PC-9 (cell line): ENCODE results near the gene CALCOCO2. TPM values are rescaled to one million over a fixed set of nuclear protein-coding genes. Genes with fewer than 3 reads are reported as not detected.
A peak's percentile ranks its signal among the peaks of the same experiment; 100 is the strongest.
"Not testable (repeated sequence)": the region's sequence is repeated elsewhere in the genome, so short reads cannot be mapped to it uniquely, and the experiment has no call there.

Experiments
- BruUV-seq: library from RNA; stranded (reverse); fragments of 400-500 nt; replicated peaks from 2 replicates; lab custom pipeline; 2021; lab: Mats Ljungman, UMichigan
- CTCF ChIA-PET: fragments of 300-600 bp; sonication (Branson Sonifier 250); formaldehyde crosslinking; loops from one replicate; lab custom pipeline; 2022; ENCODE audit warnings: antibody characterized with exemption; lab: Charles Lee
- POLR2A ChIA-PET: fragments of 300-600 bp; sonication (Branson Sonifier 250); formaldehyde crosslinking; loops from one replicate; lab custom pipeline; 2022; ENCODE audit warnings: antibody characterized with exemption; ENCODE audit not compliant: unreplicated experiment; lab: Charles Lee
- DNase-seq, 2 experiments: peaks; one replicate each; pipeline versions ENCODE4 v3.0.0 to v3.0.0-alpha.2; 2015 to 2022; ENCODE audit warnings: mixed read lengths in 1 of 2
- H2AFZ ChIP-seq: fragments of 200-600 bp; sonication (generic); 2 replicates; pipeline ENCODE4 v1.8.1; 2017; ENCODE audit warnings: antibody characterized with exemption
- H3F3A ChIP-seq: fragments of 200-600 bp; sonication (generic); 2 replicates; pipeline ENCODE4 v1.8.1; 2017; ENCODE audit warnings: antibody characterized with exemption, mild to moderate bottlenecking, low read depth; ENCODE audit not compliant: insufficient read depth
- H3K27ac ChIP-seq: fragments of 200-600 bp; sonication (generic); 2 replicates; pipeline ENCODE4 v1.6.1; 2016; ENCODE audit warnings: mixed run types
- H3K27me3 ChIP-seq: fragments of 200-600 bp; sonication (generic); 2 replicates; pipeline ENCODE4 v1.6.1; 2016; ENCODE audit warnings: low read depth, mixed run types; ENCODE audit not compliant: insufficient read depth
- H3K36me3 ChIP-seq: fragments of 200-600 bp; sonication (generic); 2 replicates; pipeline ENCODE4 v1.6.1; 2016; ENCODE audit warnings: low read depth, mixed run types
- H3K4me1 ChIP-seq: fragments of 200-600 bp; sonication (generic); replicated peaks from 2 replicates; pipeline ENCODE4 v1.6.1; 2016; ENCODE audit warnings: mixed run types; ENCODE audit not compliant: insufficient read depth
- H3K4me2 ChIP-seq: fragments of 200-600 bp; sonication (generic); 2 replicates; pipeline ENCODE4 v1.6.1; 2017; ENCODE audit warnings: mixed run types
- H3K4me3 ChIP-seq: fragments of 200-600 bp; sonication (generic); 2 replicates; pipeline ENCODE4 v1.6.1; 2016; ENCODE audit warnings: mixed run types
- H3K79me2 ChIP-seq: fragments of 200-600 bp; sonication (generic); 2 replicates; pipeline ENCODE4 v1.6.1; 2017; ENCODE audit warnings: low read depth, mixed run types
- H3K9me2 ChIP-seq: fragments of 200-600 bp; sonication (generic); 2 replicates; pipeline ENCODE4 v1.8.1; 2017; ENCODE audit warnings: mild to moderate bottlenecking; ENCODE audit not compliant: insufficient read depth
- H3K9me3 ChIP-seq: fragments of 200-600 bp; sonication (generic); 2 replicates; pipeline ENCODE4 v1.8.1; 2016; ENCODE audit warnings: low read depth; ENCODE audit not compliant: insufficient read depth
- H4K20me1 ChIP-seq: fragments of 200-600 bp; sonication (generic); 2 replicates; pipeline ENCODE4 v1.8.1; 2017; ENCODE audit not compliant: insufficient read depth
- CTCF ChIP-seq: fragments of 200-600 bp; sonication (generic); conservative IDR thresholded peaks from 2 replicates; pipeline ENCODE4 v1.6.1; 2017; ENCODE audit warnings: mixed run types, antibody characterized with exemption, mild to moderate bottlenecking, moderate library complexity
- EZH2 ChIP-seq: fragments of 200-600 bp; sonication (generic); IDR thresholded peaks from 2 replicates; pipeline ENCODE4 v1.8.0; 2017; ENCODE audit warnings: antibody characterized with exemption, low read depth
- intact Hi-C: fragments of 100-400 bp; cut with micrococcal nuclease; formaldehyde crosslinking; loops from one replicate; pipeline ENCODE4 v1.10.0; 2022; ENCODE audit not compliant: unreplicated experiment
- total RNA-seq: library from RNA; stranded (reverse); gene quantifications from 2 replicates; pipeline ENCODE4 v1.2.3, GENCODE V29; 2021

CALCOCO2 gene
- total RNA-seq, 1 experiment from 2014 or later: 95.9 TPM

GRCh38 chr17:48869821-48870318 is 39.0 kb downstream of the CALCOCO2 start:
- CTCF ChIA-PET: no interaction called here

GRCh38 chr17:48871035-48871550 is 40.3 kb downstream of the CALCOCO2 start:
- Histone ChIP-seq H3K4me2 (no peak overlapping the region), H3K9me2 (no peaks in the 10 kb centered on the region), H3K36me3 (no peaks in the 10 kb centered on the region), H3K27ac (no peak overlapping the region), H3K27me3 (no peaks in the 10 kb centered on the region), H4K20me1 (no peaks in the 10 kb centered on the region), H2AFZ (no peak overlapping the region), H3K79me2 (no peaks in the 10 kb centered on the region), H3K9me3 (no peaks in the 10 kb centered on the region), H3K4me1 (no peaks in the 10 kb centered on the region), H3F3A (0 out of 2 replicates have a peak, but pooled peaks cover 2% of the 10 kb centered on the region), H3K4me3 (no peak overlapping the region)
- POLR2A ChIA-PET: no interaction called here
- CTCF ChIA-PET: no interaction called here
- intact Hi-C loops: loop anchor here (10.0 kb wide), 1 partner anchor 716 kb away; no protein-coding TSS in a partner anchor
- no peak for DNase-seq
- no TSS peak for BruUV-seq
- no peak for TF ChIP-seq CTCF
- TF ChIP-seq EZH2: no peak

More at GRCh38 chr17:48869821-48870318, 39.0 kb downstream of the CALCOCO2 start:
- POLR2A ChIA-PET: no interaction called here
- no peaks in the 10 kb centered on the region for H3K27me3 ChIP-seq
- H3K27ac ChIP-seq: no peak overlapping the region
- H2AFZ ChIP-seq: no peak overlapping the region
- intact Hi-C loops: loop anchor here (10.0 kb wide), 1 partner anchor 715 kb away; no protein-coding TSS in a partner anchor
- DNase-seq: no peak
- no peaks in the 10 kb centered on the region for H3K9me2 ChIP-seq
- H3K36me3 ChIP-seq: no peaks in the 10 kb centered on the region
- no peak for TF ChIP-seq EZH2
- TF ChIP-seq CTCF: no peak
- no TSS peak for BruUV-seq
- no peak overlapping the region for H3K4me3 ChIP-seq
- no peaks in the 10 kb centered on the region for H3K79me2 ChIP-seq
- H3K9me3 ChIP-seq: no peaks in the 10 kb centered on the region
- no peak overlapping the region for H3K4me2 ChIP-seq
- no peaks in the 10 kb centered on the region for H3K4me1 ChIP-seq
- H3F3A ChIP-seq: 0 out of 2 replicates have a peak, but pooled peaks cover 3% of the 10 kb centered on the region
- H4K20me1 ChIP-seq: no peaks in the 10 kb centered on the region

GRCh38 chr17:48871551-48872351 is 40.9 kb downstream of the CALCOCO2 start:
- no peak overlapping the region for H3K4me3 ChIP-seq
- no peak overlapping the region for H3K27ac ChIP-seq
- ChIA-PET CTCF (interaction anchor here (0.7 kb wide), 1 partner anchor 194 kb away, joined by 4 read pairs; no protein-coding TSS in a partner anchor), POLR2A (no interaction called here)
- no peaks in the 10 kb centered on the region for H3K27me3 ChIP-seq
- no peaks in the 10 kb centered on the region for H3K9me3 ChIP-seq
- intact Hi-C loops: loop anchor here (10.0 kb wide), 1 partner anchor 717 kb away; no protein-coding TSS in a partner anchor
- H3K4me1 ChIP-seq: no peaks in the 10 kb centered on the region
- H3K9me2 ChIP-seq: no peaks in the 10 kb centered on the region
- no peaks in the 10 kb centered on the region for H4K20me1 ChIP-seq
- DNase-seq: no peak
- H3K36me3 ChIP-seq: no peaks in the 10 kb centered on the region
- TF ChIP-seq EZH2 (no peak), CTCF (no peak)
- no peak overlapping the region for H3K4me2 ChIP-seq
- H2AFZ ChIP-seq: peak overlapping the region; percentile 62; the same call in 1 of the 2 replicates
- H3K79me2 ChIP-seq: no peaks in the 10 kb centered on the region
- H3F3A ChIP-seq: no peaks in the 10 kb centered on the region
- BruUV-seq: no TSS peak

- H3K4me3 ChIP-seq, H3K4me1 ChIP-seq, H3K27me3 ChIP-seq, POLR2A ChIA-PET, BruUV-seq, H3K9me2 ChIP-seq, DNase-seq, H4K20me1 ChIP-seq, H3F3A ChIP-seq, CTCF ChIA-PET, H3K79me2 ChIP-seq, H3K9me3 ChIP-seq, H3K27ac ChIP-seq, H3K4me2 ChIP-seq, H3K36me3 ChIP-seq: not testable (repeated sequence)
- intact Hi-C loops: loop anchor here (10.0 kb wide), 1 partner anchor 718 kb away; no protein-coding TSS in a partner anchor
- H2AFZ ChIP-seq: peak overlapping the region; percentile 62; the same call in 1 of the 2 replicates
Observed at GRCh38 chr17:48872409-48872808, 41.6 kb downstream of the CALCOCO2 start.
